H1 (cell line): ENCODE data around the gene POLL. TPM values are rescaled to one million over a fixed set of nuclear protein-coding genes. Genes with fewer than 3 reads are reported as not detected.

Experiments
- CTCF ChIA-PET: fragments of 300-600 bp; sonication (Branson Sonifier 250); formaldehyde crosslinking; loops from one replicate; lab custom pipeline; 2021; ENCODE audit not compliant: partially characterized antibody; lab: Charles Lee
- POLR2A ChIA-PET: fragments of 300-600 bp; sonication (Branson Sonifier 250); formaldehyde crosslinking; loops from one replicate; lab custom pipeline; 2021; ENCODE audit warnings: inconsistent platforms; ENCODE audit not compliant: partially characterized antibody; lab: Charles Lee
- DNase-seq, 2 experiments: peaks; one replicate each; pipeline versions ENCODE4 v3.0.0 to v3.0.0-alpha.2; 2010 to 2022; ENCODE audit warnings: low spot score in 2 of 2, low read depth in 1 of 2, mixed read lengths in 1 of 2
- FAIRE-seq: peaks from 2 replicates; lab custom pipeline; 2011; peaks lifted over from hg19 to GRCh38; lab: Jason Lieb, UNC
- H2AFZ ChIP-seq: 2 replicates; pipeline ENCODE4 v1.8.1; 2012; ENCODE audit warnings: low read length, inconsistent platforms
- H2AK5ac ChIP-seq: 2 replicates; pipeline ENCODE4 v1.6.1; 2013; ENCODE audit warnings: low read depth, low read length
- H2BK120ac ChIP-seq: replicated peaks from 2 replicates; pipeline ENCODE3; 2013; ENCODE audit warnings: low read depth, low read length, inconsistent platforms
- H2BK12ac ChIP-seq: 2 replicates; pipeline ENCODE4 v1.6.1; 2013; ENCODE audit warnings: low read depth, low read length
- H2BK15ac ChIP-seq: 2 replicates; pipeline ENCODE4 v1.6.1; 2013; ENCODE audit warnings: low read length
- H2BK20ac ChIP-seq: 2 replicates; pipeline ENCODE4 v1.6.1; 2013; ENCODE audit warnings: low read length
- H2BK5ac ChIP-seq: 2 replicates; pipeline ENCODE4 v1.6.1; 2013; ENCODE audit warnings: low read depth, low read length
- H3K14ac ChIP-seq: 2 replicates; pipeline ENCODE4 v1.6.1; 2013; ENCODE audit warnings: inconsistent platforms; ENCODE audit not compliant: insufficient read length
- H3K18ac ChIP-seq: 2 replicates; pipeline ENCODE4 v1.6.1; 2013; ENCODE audit warnings: low read length; ENCODE audit errors: extremely low read depth
- H3K23ac ChIP-seq: 2 replicates; pipeline ENCODE4 v1.6.1; 2013; ENCODE audit warnings: inconsistent platforms; ENCODE audit not compliant: insufficient read length
- H3K23me2 ChIP-seq: 2 replicates; pipeline ENCODE4 v1.6.1; 2013; ENCODE audit warnings: low read depth, low read length
- H3K27ac ChIP-seq: 2 replicates; pipeline ENCODE4 v1.6.1; 2011; ENCODE audit warnings: low read depth, low read length, inconsistent platforms
- H3K27me3 ChIP-seq, 4 experiments: replicated peaks in 1 of 4; 1 replicate in 1 of 4; 2 replicates in 3 of 4; pipeline versions ENCODE4 v1.6.1 to v1.8.1; 2011 to 2013; ENCODE audit warnings: low read length in 3 of 4, mild to moderate bottlenecking in 3 of 4, inconsistent platforms in 2 of 4, mixed read lengths in 2 of 4, moderate library complexity in 1 of 4; ENCODE audit not compliant: control insufficient read depth in 3 of 4, insufficient read depth in 3 of 4; ENCODE audit errors: extremely low read depth in 1 of 4
- H3K36me3 ChIP-seq, 4 experiments: 2 replicates each; pipeline versions ENCODE4 v1.6.1 to v1.8.1; 2011 to 2013; ENCODE audit warnings: mild to moderate bottlenecking in 4 of 4, low read length in 3 of 4, moderate library complexity in 2 of 4, control low read depth in 1 of 4, inconsistent platforms in 1 of 4; ENCODE audit not compliant: insufficient read depth in 4 of 4, control insufficient read depth in 2 of 4
- H3K4ac ChIP-seq: replicated peaks from 2 replicates; pipeline ENCODE3; 2013; ENCODE audit warnings: low read length, low read depth, mixed read lengths, inconsistent platforms; ENCODE audit not compliant: insufficient read length
- H3K4me1 ChIP-seq, 4 experiments: replicated peaks in 1 of 4; 1 replicate in 1 of 4; 2 replicates in 3 of 4; pipeline versions ENCODE4 v1.6.1 to v1.8.1; 2011 to 2013; ENCODE audit warnings: low read length in 3 of 4, inconsistent platforms in 2 of 4, mixed read lengths in 1 of 4; ENCODE audit not compliant: insufficient read depth in 4 of 4, control insufficient read depth in 3 of 4
- H3K4me2 ChIP-seq, 2 experiments: 2 replicates each; pipeline versions ENCODE4 v1.6.1 to v1.8.1; 2011 to 2013; ENCODE audit warnings: low read depth in 2 of 2, low read length in 2 of 2, control low read depth in 1 of 2, inconsistent platforms in 1 of 2, mild to moderate bottlenecking in 1 of 2; ENCODE audit not compliant: insufficient read depth in 1 of 2
- H3K4me3 ChIP-seq, 4 experiments: fragments of 200-600, 300-600 bp in 1 of 4; sonication (generic), shearing (Covaris generic), sonication (Bioruptor Twin) in 1 of 4; 2 replicates each; pipeline versions ENCODE4 v1.5.1 to v1.8.1; 2011 to 2016; ENCODE audit warnings: low read length in 4 of 4, low read depth in 3 of 4, control low read depth in 2 of 4, inconsistent platforms in 2 of 4, mild to moderate bottlenecking in 2 of 4, mixed read lengths in 1 of 4, moderate library complexity in 1 of 4; ENCODE audit not compliant: insufficient read depth in 2 of 4; ENCODE audit errors: extremely low read depth in 1 of 4
- H3K56ac ChIP-seq: replicated peaks from 2 replicates; pipeline ENCODE3; 2013; ENCODE audit warnings: low read depth, mild to moderate bottlenecking, mixed read lengths, low read length, inconsistent platforms; ENCODE audit not compliant: insufficient read length
- H3K79me1 ChIP-seq: 2 replicates; pipeline ENCODE4 v1.6.1; 2013; ENCODE audit warnings: low read depth, low read length, control low read depth
- H3K79me2 ChIP-seq, 2 experiments: 2 replicates each; pipeline versions ENCODE4 v1.6.1 to v1.8.1; 2012 to 2013; ENCODE audit warnings: low read length in 2 of 2, mild to moderate bottlenecking in 2 of 2, inconsistent platforms in 1 of 2; ENCODE audit not compliant: insufficient read depth in 2 of 2, control insufficient read depth in 1 of 2
- H3K9ac ChIP-seq, 4 experiments: replicated peaks in 1 of 4; 1 replicate in 1 of 4; 2 replicates in 3 of 4; pipeline versions ENCODE4 v1.6.1 to v1.8.1; 2011 to 2013; ENCODE audit warnings: low read depth in 3 of 4, low read length in 3 of 4, control low read depth in 2 of 4, mild to moderate bottlenecking in 2 of 4, moderate library complexity in 2 of 4, inconsistent platforms in 1 of 4; ENCODE audit errors: extremely low read depth in 1 of 4
- H3K9me3 ChIP-seq, 2 experiments: 2 replicates each; pipeline versions ENCODE4 v1.6.1 to v1.8.1; 2012 to 2013; ENCODE audit warnings: mild to moderate bottlenecking in 2 of 2, moderate library complexity in 2 of 2, control low read depth in 1 of 2, inconsistent platforms in 1 of 2, low read depth in 1 of 2, low read length in 1 of 2, mixed read lengths in 1 of 2; ENCODE audit not compliant: insufficient read depth in 2 of 2
- H4K20me1 ChIP-seq, 2 experiments: replicated peaks in 1 of 2; 2 replicates each; pipeline versions ENCODE3 to v1.8.1; 2011 to 2013; ENCODE audit warnings: inconsistent platforms in 2 of 2, low read length in 2 of 2, mild to moderate bottlenecking in 1 of 2; ENCODE audit not compliant: insufficient read depth in 2 of 2, control insufficient read depth in 1 of 2
- H4K5ac ChIP-seq: 2 replicates; pipeline ENCODE4 v1.6.1; 2013; ENCODE audit warnings: low read length, low read depth, mixed read lengths, inconsistent platforms; ENCODE audit not compliant: insufficient read length
- H4K8ac ChIP-seq: 2 replicates; pipeline ENCODE4 v1.8.0; 2013; ENCODE audit warnings: mild to moderate bottlenecking, moderate library complexity, low read length, inconsistent platforms; ENCODE audit not compliant: insufficient read depth; ENCODE audit errors: extremely low read depth
- H4K91ac ChIP-seq: replicated peaks from 2 replicates; pipeline ENCODE3; 2013; ENCODE audit warnings: low read length, mixed read lengths, inconsistent platforms; ENCODE audit not compliant: insufficient read length
- CTCF ChIP-seq, 3 experiments: IDR thresholded peaks; 1 replicate in 2 of 3; 2 replicates in 1 of 3; pipeline versions ENCODE4 v1.5.1 to v1.6.1; 2011; ENCODE audit warnings: low read length in 3 of 3, mild to moderate bottlenecking in 3 of 3, inconsistent platforms in 2 of 3, low read depth in 1 of 3, moderate library complexity in 1 of 3; ENCODE audit not compliant: insufficient read depth in 1 of 3; ENCODE audit errors: control extremely low read depth in 1 of 3
- GABPA ChIP-seq: IDR thresholded peaks from 2 replicates; pipeline ENCODE4 v1.6.1; 2011; ENCODE audit warnings: mild to moderate bottlenecking, low read length, moderate library complexity, borderline replicate concordance; ENCODE audit not compliant: insufficient read depth
- MAFK ChIP-seq: IDR thresholded peaks from 2 replicates; pipeline ENCODE4 v1.6.1; 2012; ENCODE audit warnings: low read depth, mild to moderate bottlenecking, improper control_type of control experiment, low read length
- POLR2AphosphoS5 ChIP-seq: IDR thresholded peaks from 2 replicates; pipeline ENCODE4 v1.6.1; 2011; ENCODE audit warnings: low read depth, low read length
- TAF1 ChIP-seq: IDR thresholded peaks from 2 replicates; pipeline ENCODE4 v1.6.1; 2011; ENCODE audit warnings: mild to moderate bottlenecking, low read depth, low read length
- ZNF274 ChIP-seq: IDR thresholded peaks from 2 replicates; pipeline ENCODE4 v1.7.0; 2012; ENCODE audit warnings: low read length, borderline replicate concordance; ENCODE audit errors: extremely low read depth
- WGBS, 2 experiments: shearing (Covaris generic) in 1 of 2; methylation state at CpG; one replicate each; pipeline versions ENCODE4 v1.1.6 to v1.1.7; 2013 to 2015; ENCODE audit warnings: low lambda C conversion rate in 2 of 2, mixed read lengths in 2 of 2, inconsistent platforms in 1 of 2, low coverage in 1 of 2, missing lambda C conversion rate in 1 of 2; ENCODE audit not compliant: insufficient replicate concordance in 2 of 2, insufficient coverage in 1 of 2, insufficient read length in 1 of 2; ENCODE audit errors: extremely low coverage in 1 of 2, missing lambda C conversion rate in 1 of 2; 5-methylcytosine and 5-hydroxymethylcytosine counted together
- polyA plus RNA-seq, 7 experiments: library from polyadenylated mRNA; depleted of rRNA in 3 of 7; stranded (reverse) in 5 of 7; unstranded in 2 of 7; fragments of >200 nt in 5 of 7; fragments of 200-250 nt in 2 of 7; gene quantifications; 1 replicate in 5 of 7; 2 replicates in 1 of 7; 4 replicates in 1 of 7; pipeline versions ENCODE4 v1.2.1 to v1.2.3, GENCODE V29; 2011 to 2013; ENCODE audit warnings: missing spikeins in 2 of 7, mixed read lengths in 2 of 7
- total RNA-seq: library from RNA; stranded (reverse); fragmentation: NEBNext Ultra II Directional; extraction: Animal tissue kit (Norgen Biotek cat#: 25700); gene quantifications from 2 replicates; pipeline ENCODE4 v1.2.1, GENCODE V29; 2021

POLL gene
- total and polyA plus RNA-seq, 2 of the 8 experiments (the other 6 are each of a cell fraction or from before 2014, with no cell fraction given) = 26.1 to 45.9 TPM

DNA sequence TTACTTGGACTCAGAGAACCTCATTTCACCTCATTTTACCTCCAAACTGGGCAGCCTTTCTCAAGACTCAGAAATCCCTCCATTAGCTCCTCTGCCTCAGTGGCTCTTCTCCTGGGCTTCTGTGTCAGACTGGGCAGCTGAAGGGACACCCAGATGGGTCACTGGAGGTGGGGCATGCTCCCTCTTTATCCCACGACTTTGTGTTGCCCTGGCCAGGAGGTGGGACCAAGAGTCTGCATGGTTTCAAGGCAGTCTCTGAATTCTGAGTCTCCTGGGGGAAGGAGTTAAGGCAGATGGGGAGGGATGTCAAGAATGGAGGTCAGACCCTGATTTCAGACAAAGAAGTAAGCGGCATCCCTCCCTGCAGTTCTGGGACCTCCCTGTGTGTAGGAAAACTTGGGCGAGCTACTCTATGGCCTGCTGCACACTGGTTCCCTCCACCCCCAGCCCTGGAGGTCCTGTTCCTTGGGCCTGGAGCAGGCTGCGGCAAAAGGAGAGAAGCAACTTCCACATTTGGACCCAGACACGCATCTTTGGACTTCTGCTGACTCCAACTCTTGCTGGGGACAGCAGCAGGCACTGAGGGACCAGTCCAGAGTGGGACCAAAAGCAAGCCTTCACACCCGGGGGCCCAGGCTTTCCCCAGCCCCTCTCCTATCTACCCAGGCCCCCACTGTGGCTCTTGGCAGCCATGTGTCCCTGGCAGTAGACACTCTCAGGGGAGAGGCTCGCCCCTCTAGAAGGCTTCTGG, 10.8 kb downstream of the POLL start:
- DNase-seq (no peak), FAIRE-seq (no peak)
- Histone ChIP-seq H2AFZ (no peak overlapping the region), H3K14ac (no peak overlapping the region), H3K27me3 (peaks cover 0 to 13% (median 8%) of the 10 kb centered on the region in 4 experiments; a peak in 5 of 7 replicates), H3K79me1 (no peaks in the 10 kb centered on the region), H3K23me2 (no peaks in the 10 kb centered on the region), H3K4ac (no peak overlapping the region), H3K4me3 (no peak overlapping the region), H2AK5ac (no peak overlapping the region), H3K36me3 (peaks cover 4 to 17% (median 7%) of the 10 kb centered on the region in 4 experiments; a peak in 4 of 8 replicates), H3K9me3 (peaks cover 6 to 9% of the 10 kb centered on the region in 2 experiments; a peak in 2 of 4 replicates), H2BK120ac (no peak overlapping the region), H3K4me2 (no peak overlapping the region), H3K4me1 (peaks cover 4 to 11% (median 9%) of the 10 kb centered on the region in 4 experiments), H2BK15ac (no peak overlapping the region), H2BK20ac (no peak overlapping the region), H4K91ac (no peak overlapping the region), H4K8ac (no peak overlapping the region), H3K27ac (no peak overlapping the region), H2BK5ac (no peak overlapping the region), H3K79me2 (no peaks in the 10 kb centered on the region), H3K18ac (no peak overlapping the region), H3K23ac (no peak overlapping the region), H3K9ac (no peak overlapping the region), H4K5ac (no peak overlapping the region), H3K56ac (no peak overlapping the region), H2BK12ac (no peak overlapping the region), H4K20me1 (peaks cover 0 to 6% of the 10 kb centered on the region in 2 experiments)
- no peak for TF ChIP-seq ZNF274
- no peak for TF ChIP-seq POLR2AphosphoS5
- TF ChIP-seq CTCF (IDR thresholded peaks at IDR 0.05; ENCODE audit: control extremely low read depth in 1 of 3, insufficient read depth in 1 of 3, low read depth in 1 of 3, low read length in 3 of 3) = no peak
- no peak for TF ChIP-seq MAFK
- no peak for TF ChIP-seq TAF1
- TF ChIP-seq GABPA = no peak
- POLR2A ChIA-PET = interaction anchor here (1.1 to 6.5 kb wide), 5 partner anchors 7 to 25 kb away, joined by 3 to 42 read pairs (median 4); partner anchors contain the start of genes DPCD and POLL
- CTCF ChIA-PET = interaction anchor here (0.5 to 7.5 kb wide), 6 partner anchors 7 to 1263 kb away, joined by 3 to 56 read pairs (median 3); no protein-coding TSS in a partner anchor
- WGBS, 2 experiments = 99% methylated on average over 7 of the region's 7 CpGs; no CpG with 5 or more reads in 1 of the 2 experiments
